ENCODE measurements around the gene PIK3IP1.

GRCh38 chr22:31292236-31292989, at the start of gene PIK3IP1:
- TF ChIP-seq CTCF (conservative IDR thresholded peaks at IDR 0.05; ENCODE audit: low read length) (peak; percentile 37), EZH2phosphoT487 (IDR thresholded peaks at IDR 0.05; ENCODE audit: borderline replicate concordance) (no peak)
